SK-N-SH (cell line): ENCODE measurements around the gene MYO1B. TPM values are rescaled to one million over a fixed set of nuclear protein-coding genes. Genes with fewer than 3 reads are reported as not detected.

ENCODE experiments used
- CTCF ChIA-PET: fragments of 300-600, 350-600 bp; formaldehyde crosslinking; extraction: SDS; loops from one replicate; lab custom pipeline; 2021; lab: Yijun Ruan, JAX
- POLR2A ChIA-PET: fragments of 350-600 bp; sonication (Branson Sonifier 250); formaldehyde crosslinking; extraction: SDS; loops from one replicate; lab custom pipeline; 2020; ENCODE audit warnings: antibody characterized with exemption, inconsistent platforms; lab: Yijun Ruan, JAX
- DNase-seq: peaks from one replicate; pipeline ENCODE4 v3.0.0; 2012
- H2AFZ ChIP-seq: fragments of 200-600 bp; sonication (generic); 2 replicates; pipeline ENCODE4 v1.8.1; 2016; ENCODE audit warnings: antibody characterized with exemption, mild to moderate bottlenecking, low read depth
- H3F3A ChIP-seq: fragments of 200-600 bp; sonication (generic); replicated peaks from 2 replicates; pipeline ENCODE3; 2016; ENCODE audit warnings: antibody characterized with exemption, mild to moderate bottlenecking; ENCODE audit not compliant: insufficient read depth
- H3K27ac ChIP-seq, 2 experiments: fragments of 200-500 bp in 1 of 2; fragments of 200-600 bp in 1 of 2; sonication (Bioruptor generic) in 1 of 2; sonication (generic), shearing (Covaris generic) in 1 of 2; 2 replicates each; pipeline versions ENCODE4 v1.5.1 to v1.6.1; 2014 to 2016; ENCODE audit warnings: low read depth in 2 of 2, inconsistent platforms in 1 of 2, low read length in 1 of 2, mild to moderate bottlenecking in 1 of 2, mixed read lengths in 1 of 2
- H3K27me3 ChIP-seq: fragments of 200-600 bp; sonication (generic), shearing (Covaris generic); 2 replicates; pipeline ENCODE4 v1.6.1; 2016; ENCODE audit warnings: mixed run types; ENCODE audit not compliant: insufficient read depth
- H3K36me3 ChIP-seq, 2 experiments: fragments of 200-500 bp in 1 of 2; fragments of 200-600 bp in 1 of 2; sonication (Bioruptor generic) in 1 of 2; sonication (generic) in 1 of 2; replicated peaks in 1 of 2; 2 replicates each; pipeline versions ENCODE3 to v1.5.1; 2014 to 2016; ENCODE audit warnings: low read length in 1 of 2, mild to moderate bottlenecking in 1 of 2; ENCODE audit not compliant: insufficient read depth in 2 of 2, control insufficient read depth in 1 of 2
- H3K4me1 ChIP-seq, 2 experiments: fragments of 200-500 bp in 1 of 2; fragments of 200-600 bp in 1 of 2; sonication (Bioruptor generic) in 1 of 2; sonication (generic), shearing (Covaris generic) in 1 of 2; 2 replicates each; pipeline versions ENCODE4 v1.5.1 to v1.6.1; 2014 to 2016; ENCODE audit warnings: low read depth in 1 of 2, low read length in 1 of 2, mixed run types in 1 of 2; ENCODE audit not compliant: insufficient read depth in 2 of 2, control insufficient read depth in 1 of 2
- H3K4me2 ChIP-seq: fragments of 200-600 bp; sonication (generic), shearing (Covaris generic); 2 replicates; pipeline ENCODE4 v1.6.1; 2017; ENCODE audit warnings: mixed run types
- H3K4me3 ChIP-seq, 2 experiments: fragments of 200-500 bp in 1 of 2; fragments of 200-600 bp in 1 of 2; sonication (Bioruptor generic) in 1 of 2; sonication (generic), shearing (Covaris generic) in 1 of 2; 2 replicates each; pipeline versions ENCODE4 v1.5.1 to v1.8.1; 2014 to 2016; ENCODE audit warnings: low read depth in 2 of 2, inconsistent platforms in 1 of 2, low read length in 1 of 2, mild to moderate bottlenecking in 1 of 2, mixed read lengths in 1 of 2, moderate library complexity in 1 of 2
- H3K79me2 ChIP-seq: fragments of 200-600 bp; sonication (generic); 2 replicates; pipeline ENCODE4 v1.8.1; 2017; ENCODE audit warnings: mild to moderate bottlenecking; ENCODE audit not compliant: insufficient read depth
- H3K9ac ChIP-seq: fragments of 200-600 bp; sonication (generic); 2 replicates; pipeline ENCODE4 v1.6.1; 2017; ENCODE audit warnings: mixed run types
- H3K9me2 ChIP-seq: fragments of 200-600 bp; sonication (generic); 2 replicates; pipeline ENCODE4 v1.6.1; 2017; ENCODE audit warnings: mixed run types
- H3K9me3 ChIP-seq: fragments of 200-600 bp; sonication (generic); 2 replicates; pipeline ENCODE4 v1.6.1; 2017; ENCODE audit warnings: mixed run types, mild to moderate bottlenecking, moderate library complexity
- H4K20me1 ChIP-seq: fragments of 200-600 bp; sonication (generic); 2 replicates; pipeline ENCODE4 v1.6.1; 2017; ENCODE audit warnings: mild to moderate bottlenecking, mixed run types; ENCODE audit not compliant: insufficient read depth
- ELF1 ChIP-seq: IDR thresholded peaks from 2 replicates; pipeline ENCODE4 v1.4.0; 2012
- EZH2phosphoT487 ChIP-seq: fragments of 200-600 bp; sonication (generic); IDR thresholded peaks from 2 replicates; pipeline ENCODE4 v1.6.1; 2017; ENCODE audit warnings: low read depth, mixed run types, mild to moderate bottlenecking, antibody characterized with exemption, moderate library complexity, borderline replicate concordance
- FOSL2 ChIP-seq: IDR thresholded peaks from 2 replicates; pipeline ENCODE4 v1.4.0; 2012; ENCODE audit warnings: low read depth, mild to moderate bottlenecking, moderate library complexity, borderline replicate concordance
- FOXJ3 ChIP-seq: sonication (generic); formaldehyde crosslinking; IDR thresholded peaks from 2 replicates; pipeline ENCODE4 v1.5.1; 2020; ENCODE audit warnings: mild to moderate bottlenecking, missing genetic modification reagents
- FOXM1 ChIP-seq: IDR thresholded peaks from 2 replicates; pipeline ENCODE4 v1.4.0; 2012; ENCODE audit warnings: low read depth, mild to moderate bottlenecking
- GATA2 ChIP-seq: sonication (generic); formaldehyde crosslinking; IDR thresholded peaks from 2 replicates; pipeline ENCODE4 v1.5.0; 2020; ENCODE audit warnings: mild to moderate bottlenecking, missing genetic modification reagents
- MAX ChIP-seq: IDR thresholded peaks from 2 replicates; pipeline ENCODE4 v1.4.0; 2012; ENCODE audit warnings: low read depth
- MXI1 ChIP-seq: IDR thresholded peaks from 2 replicates; pipeline ENCODE4 v1.6.1; 2012; ENCODE audit warnings: mild to moderate bottlenecking, low read depth, low read length, improper control_type of control experiment
- RAD21 ChIP-seq: IDR thresholded peaks from 2 replicates; pipeline ENCODE4 v1.6.1; 2012; ENCODE audit warnings: mild to moderate bottlenecking, low read length
- RCOR1 ChIP-seq: fragments of 150-350 bp; IDR thresholded peaks from 2 replicates; pipeline ENCODE4 v1.6.1; 2017; ENCODE audit warnings: antibody characterized with exemption, low read length
- RFX5 ChIP-seq: IDR thresholded peaks from 2 replicates; pipeline ENCODE4 v1.6.1; 2012; ENCODE audit warnings: mild to moderate bottlenecking, improper control_type of control experiment, low read length
- RXRA ChIP-seq: IDR thresholded peaks from 2 replicates; pipeline ENCODE4 v1.4.0; 2012; ENCODE audit warnings: low read depth, mild to moderate bottlenecking, borderline replicate concordance
- SIN3A ChIP-seq: IDR thresholded peaks from 2 replicates; pipeline ENCODE4 v1.6.1; 2012; ENCODE audit warnings: low read depth, mild to moderate bottlenecking, low read length, moderate library complexity, borderline replicate concordance
- TAF1 ChIP-seq: IDR thresholded peaks from 2 replicates; pipeline ENCODE4 v1.6.1; 2012; ENCODE audit warnings: low read depth, mild to moderate bottlenecking, low read length, moderate library complexity, borderline replicate concordance
- TEAD4 ChIP-seq: IDR thresholded peaks from 2 replicates; pipeline ENCODE4 v1.4.0; 2012; ENCODE audit warnings: mild to moderate bottlenecking, borderline replicate concordance; ENCODE audit not compliant: insufficient read depth
- YY1 ChIP-seq: IDR thresholded peaks from 2 replicates; pipeline ENCODE4 v1.4.0; 2012; ENCODE audit warnings: low read depth, mild to moderate bottlenecking
- WGBS: methylation state at CpG from one replicate; pipeline ENCODE4 v1.1.6; 2017; ENCODE audit warnings: low lambda C conversion rate; 5-methylcytosine and 5-hydroxymethylcytosine counted together
- polyA plus RNA-seq, 3 experiments: library from polyadenylated mRNA; depleted of rRNA; stranded (reverse); fragments of >200 nt; gene quantifications; 2 replicates each; pipeline ENCODE4 v1.2.3, GENCODE V29; 2012
- TF ChIP-seq, protein P1 (sequence below): fragments of 150-350 bp; IDR thresholded peaks from 2 replicates; pipeline ENCODE4 v1.6.1; 2016; ENCODE audit warnings: mild to moderate bottlenecking, low read depth, low read length
- TF ChIP-seq, protein P2 (sequence below): IDR thresholded peaks from 2 replicates; pipeline ENCODE4 v1.6.1; 2012; ENCODE audit warnings: mild to moderate bottlenecking, low read depth, low read length, moderate library complexity
- TF ChIP-seq, protein P3 (sequence below): fragments of 150-350 bp; IDR thresholded peaks from 2 replicates; pipeline ENCODE4 v1.6.1; 2017; ENCODE audit warnings: antibody characterized with exemption, low read length, low read depth, borderline replicate concordance
- TF ChIP-seq, protein P4 (sequence below): IDR thresholded peaks from 2 replicates; pipeline ENCODE4 v1.4.0; 2012; ENCODE audit warnings: low read depth, borderline replicate concordance

MYO1B gene
- polyA plus RNA-seq, 1 of the 3 experiments (the other 2 are of a cell fraction): 20.2 TPM

DNA sequence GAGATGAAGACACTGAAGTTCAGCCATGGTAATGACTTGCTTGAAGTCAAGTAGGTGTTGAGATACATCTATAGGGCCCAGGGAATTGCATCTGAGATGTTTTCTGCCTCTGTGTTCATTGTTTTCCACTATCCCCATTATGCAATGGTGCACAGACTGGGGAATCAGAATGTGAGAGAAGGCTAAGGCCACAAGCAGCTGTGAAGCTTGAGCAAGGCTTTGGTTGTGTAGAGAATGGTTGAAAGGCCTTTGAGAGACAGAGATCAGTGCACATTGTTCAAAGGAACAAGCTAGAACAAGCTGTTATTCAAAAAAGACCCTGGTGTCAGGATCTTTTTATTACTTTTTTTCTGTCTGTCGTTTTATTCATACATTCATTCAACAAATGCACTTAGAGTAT is 82.3 kb downstream of the MYO1B start:
- TF ChIP-seq FOSL2: no peak
- TF ChIP-seq FOXM1: no peak
- no peak for TF ChIP-seq RCOR1
- no peak for TF ChIP-seq MXI1
- TF ChIP-seq, protein P1, sequence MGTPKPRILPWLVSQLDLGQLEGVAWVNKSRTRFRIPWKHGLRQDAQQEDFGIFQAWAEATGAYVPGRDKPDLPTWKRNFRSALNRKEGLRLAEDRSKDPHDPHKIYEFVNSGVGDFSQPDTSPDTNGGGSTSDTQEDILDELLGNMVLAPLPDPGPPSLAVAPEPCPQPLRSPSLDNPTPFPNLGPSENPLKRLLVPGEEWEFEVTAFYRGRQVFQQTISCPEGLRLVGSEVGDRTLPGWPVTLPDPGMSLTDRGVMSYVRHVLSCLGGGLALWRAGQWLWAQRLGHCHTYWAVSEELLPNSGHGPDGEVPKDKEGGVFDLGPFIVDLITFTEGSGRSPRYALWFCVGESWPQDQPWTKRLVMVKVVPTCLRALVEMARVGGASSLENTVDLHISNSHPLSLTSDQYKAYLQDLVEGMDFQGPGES: no peak
- no peak for TF ChIP-seq RFX5
- no peak for TF ChIP-seq GATA2 (CRISPR knock-in tag)
- no peak for TF ChIP-seq TEAD4
- TF ChIP-seq MAX: no peak
- no peak for TF ChIP-seq FOXJ3
- TF ChIP-seq, protein P2, sequence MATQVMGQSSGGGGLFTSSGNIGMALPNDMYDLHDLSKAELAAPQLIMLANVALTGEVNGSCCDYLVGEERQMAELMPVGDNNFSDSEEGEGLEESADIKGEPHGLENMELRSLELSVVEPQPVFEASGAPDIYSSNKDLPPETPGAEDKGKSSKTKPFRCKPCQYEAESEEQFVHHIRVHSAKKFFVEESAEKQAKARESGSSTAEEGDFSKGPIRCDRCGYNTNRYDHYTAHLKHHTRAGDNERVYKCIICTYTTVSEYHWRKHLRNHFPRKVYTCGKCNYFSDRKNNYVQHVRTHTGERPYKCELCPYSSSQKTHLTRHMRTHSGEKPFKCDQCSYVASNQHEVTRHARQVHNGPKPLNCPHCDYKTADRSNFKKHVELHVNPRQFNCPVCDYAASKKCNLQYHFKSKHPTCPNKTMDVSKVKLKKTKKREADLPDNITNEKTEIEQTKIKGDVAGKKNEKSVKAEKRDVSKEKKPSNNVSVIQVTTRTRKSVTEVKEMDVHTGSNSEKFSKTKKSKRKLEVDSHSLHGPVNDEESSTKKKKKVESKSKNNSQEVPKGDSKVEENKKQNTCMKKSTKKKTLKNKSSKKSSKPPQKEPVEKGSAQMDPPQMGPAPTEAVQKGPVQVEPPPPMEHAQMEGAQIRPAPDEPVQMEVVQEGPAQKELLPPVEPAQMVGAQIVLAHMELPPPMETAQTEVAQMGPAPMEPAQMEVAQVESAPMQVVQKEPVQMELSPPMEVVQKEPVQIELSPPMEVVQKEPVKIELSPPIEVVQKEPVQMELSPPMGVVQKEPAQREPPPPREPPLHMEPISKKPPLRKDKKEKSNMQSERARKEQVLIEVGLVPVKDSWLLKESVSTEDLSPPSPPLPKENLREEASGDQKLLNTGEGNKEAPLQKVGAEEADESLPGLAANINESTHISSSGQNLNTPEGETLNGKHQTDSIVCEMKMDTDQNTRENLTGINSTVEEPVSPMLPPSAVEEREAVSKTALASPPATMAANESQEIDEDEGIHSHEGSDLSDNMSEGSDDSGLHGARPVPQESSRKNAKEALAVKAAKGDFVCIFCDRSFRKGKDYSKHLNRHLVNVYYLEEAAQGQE: no peak
- no peak for TF ChIP-seq RXRA
- TF ChIP-seq, protein P3, sequence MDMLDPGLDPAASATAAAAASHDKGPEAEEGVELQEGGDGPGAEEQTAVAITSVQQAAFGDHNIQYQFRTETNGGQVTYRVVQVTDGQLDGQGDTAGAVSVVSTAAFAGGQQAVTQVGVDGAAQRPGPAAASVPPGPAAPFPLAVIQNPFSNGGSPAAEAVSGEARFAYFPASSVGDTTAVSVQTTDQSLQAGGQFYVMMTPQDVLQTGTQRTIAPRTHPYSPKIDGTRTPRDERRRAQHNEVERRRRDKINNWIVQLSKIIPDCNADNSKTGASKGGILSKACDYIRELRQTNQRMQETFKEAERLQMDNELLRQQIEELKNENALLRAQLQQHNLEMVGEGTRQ: no peak
- no peak for TF ChIP-seq ELF1
- no peak for TF ChIP-seq TAF1
- no peak for TF ChIP-seq EZH2phosphoT487
- no peak for TF ChIP-seq RAD21
- TF ChIP-seq SIN3A: no peak
- TF ChIP-seq, protein P4, sequence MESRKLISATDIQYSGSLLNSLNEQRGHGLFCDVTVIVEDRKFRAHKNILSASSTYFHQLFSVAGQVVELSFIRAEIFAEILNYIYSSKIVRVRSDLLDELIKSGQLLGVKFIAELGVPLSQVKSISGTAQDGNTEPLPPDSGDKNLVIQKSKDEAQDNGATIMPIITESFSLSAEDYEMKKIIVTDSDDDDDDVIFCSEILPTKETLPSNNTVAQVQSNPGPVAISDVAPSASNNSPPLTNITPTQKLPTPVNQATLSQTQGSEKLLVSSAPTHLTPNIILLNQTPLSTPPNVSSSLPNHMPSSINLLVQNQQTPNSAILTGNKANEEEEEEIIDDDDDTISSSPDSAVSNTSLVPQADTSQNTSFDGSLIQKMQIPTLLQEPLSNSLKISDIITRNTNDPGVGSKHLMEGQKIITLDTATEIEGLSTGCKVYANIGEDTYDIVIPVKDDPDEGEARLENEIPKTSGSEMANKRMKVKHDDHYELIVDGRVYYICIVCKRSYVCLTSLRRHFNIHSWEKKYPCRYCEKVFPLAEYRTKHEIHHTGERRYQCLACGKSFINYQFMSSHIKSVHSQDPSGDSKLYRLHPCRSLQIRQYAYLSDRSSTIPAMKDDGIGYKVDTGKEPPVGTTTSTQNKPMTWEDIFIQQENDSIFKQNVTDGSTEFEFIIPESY: no peak
- no peak for TF ChIP-seq YY1
- TF ChIP-seq, all 33 proteins: peak for 0
- no peak for DNase-seq
- 90% methylated on average over 1 of the region's 1 CpG for WGBS
- Histone ChIP-seq H3K9me3 (no peaks in the 10 kb centered on the region), H3K9me2 (no peaks in the 10 kb centered on the region), H3K4me3 (no peak overlapping the region), H3K4me2 (no peak overlapping the region), H3F3A (no peaks in the 10 kb centered on the region), H2AFZ (no peak overlapping the region), H4K20me1 (no peaks in the 10 kb centered on the region), H3K79me2 (peaks cover 51% of the 10 kb centered on the region; the same call in 1 of the 2 replicates), H3K9ac (no peak overlapping the region), H3K4me1 (peaks cover 3 to 11% of the 10 kb centered on the region in 2 experiments; a peak in 3 of 4 replicates), H3K27ac (no peak overlapping the region), H3K27me3 (no peaks in the 10 kb centered on the region), H3K36me3 (peaks cover 13 to 22% of the 10 kb centered on the region in 2 experiments)
- CTCF ChIA-PET: interaction anchor here (0.8 to 2.8 kb wide), 4 partner anchors 19 to 174 kb away, joined by 3 to 8 read pairs (median 4); no protein-coding TSS in a partner anchor
- POLR2A ChIA-PET: no interaction called here
